ENCODE measurements around the gene ESR2. TPM values are rescaled to one million over a fixed set of nuclear protein-coding genes. Genes with fewer than 3 reads are reported as not detected.
A peak's percentile ranks its signal among the peaks of the same experiment; 100 is the strongest.

Gene ESR2
- total RNA-seq, 1 donor from 2014 or later, result not detected

DNA sequence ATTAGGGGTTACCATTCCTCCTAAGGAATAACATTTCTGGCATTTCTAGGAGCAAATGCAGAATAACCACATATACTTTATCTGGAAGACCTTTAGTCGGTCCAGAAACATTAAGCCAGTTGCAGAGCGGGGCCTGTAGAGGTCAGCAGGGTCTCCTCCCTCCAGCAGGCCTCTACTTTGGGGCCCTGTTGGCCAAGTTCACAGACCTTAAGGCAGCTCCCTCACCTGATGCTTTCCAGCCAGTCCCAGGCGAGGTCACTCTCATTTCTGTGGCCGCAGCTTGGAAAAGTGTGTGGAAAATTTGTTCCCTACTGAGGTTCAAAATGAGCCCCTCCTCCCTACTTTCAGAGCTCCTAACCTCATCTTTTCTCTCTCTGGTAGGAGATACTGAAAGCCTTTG is 74.1 kb downstream of the ESR2 start:
- no peaks in the 10 kb centered on the region for H3K9me3 Mint-ChIP-seq (ENCODE audit: unreplicated experiment)
- TF ChIP-seq, protein P1, sequence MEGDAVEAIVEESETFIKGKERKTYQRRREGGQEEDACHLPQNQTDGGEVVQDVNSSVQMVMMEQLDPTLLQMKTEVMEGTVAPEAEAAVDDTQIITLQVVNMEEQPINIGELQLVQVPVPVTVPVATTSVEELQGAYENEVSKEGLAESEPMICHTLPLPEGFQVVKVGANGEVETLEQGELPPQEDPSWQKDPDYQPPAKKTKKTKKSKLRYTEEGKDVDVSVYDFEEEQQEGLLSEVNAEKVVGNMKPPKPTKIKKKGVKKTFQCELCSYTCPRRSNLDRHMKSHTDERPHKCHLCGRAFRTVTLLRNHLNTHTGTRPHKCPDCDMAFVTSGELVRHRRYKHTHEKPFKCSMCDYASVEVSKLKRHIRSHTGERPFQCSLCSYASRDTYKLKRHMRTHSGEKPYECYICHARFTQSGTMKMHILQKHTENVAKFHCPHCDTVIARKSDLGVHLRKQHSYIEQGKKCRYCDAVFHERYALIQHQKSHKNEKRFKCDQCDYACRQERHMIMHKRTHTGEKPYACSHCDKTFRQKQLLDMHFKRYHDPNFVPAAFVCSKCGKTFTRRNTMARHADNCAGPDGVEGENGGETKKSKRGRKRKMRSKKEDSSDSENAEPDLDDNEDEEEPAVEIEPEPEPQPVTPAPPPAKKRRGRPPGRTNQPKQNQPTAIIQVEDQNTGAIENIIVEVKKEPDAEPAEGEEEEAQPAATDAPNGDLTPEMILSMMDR (IDR thresholded peaks at IDR 0.05; ENCODE audit: unreplicated experiment), result no peak
- H3K27me3 Mint-ChIP-seq (ENCODE audit: unreplicated experiment), result no peaks in the 10 kb centered on the region
- H3K27ac Mint-ChIP-seq (ENCODE audit: unreplicated experiment), result no peak overlapping the region
- H3K4me1 Mint-ChIP-seq (ENCODE audit: unreplicated experiment), result no peaks in the 10 kb centered on the region
- no peak for DNase-seq (ENCODE audit: low spot score)
- no peak overlapping the region for H3K4me3 Mint-ChIP-seq (ENCODE audit: unreplicated experiment)
- H3K36me3 Mint-ChIP-seq (ENCODE audit: low read depth, unreplicated experiment), result peaks cover 17% of the 10 kb centered on the region

DNA sequence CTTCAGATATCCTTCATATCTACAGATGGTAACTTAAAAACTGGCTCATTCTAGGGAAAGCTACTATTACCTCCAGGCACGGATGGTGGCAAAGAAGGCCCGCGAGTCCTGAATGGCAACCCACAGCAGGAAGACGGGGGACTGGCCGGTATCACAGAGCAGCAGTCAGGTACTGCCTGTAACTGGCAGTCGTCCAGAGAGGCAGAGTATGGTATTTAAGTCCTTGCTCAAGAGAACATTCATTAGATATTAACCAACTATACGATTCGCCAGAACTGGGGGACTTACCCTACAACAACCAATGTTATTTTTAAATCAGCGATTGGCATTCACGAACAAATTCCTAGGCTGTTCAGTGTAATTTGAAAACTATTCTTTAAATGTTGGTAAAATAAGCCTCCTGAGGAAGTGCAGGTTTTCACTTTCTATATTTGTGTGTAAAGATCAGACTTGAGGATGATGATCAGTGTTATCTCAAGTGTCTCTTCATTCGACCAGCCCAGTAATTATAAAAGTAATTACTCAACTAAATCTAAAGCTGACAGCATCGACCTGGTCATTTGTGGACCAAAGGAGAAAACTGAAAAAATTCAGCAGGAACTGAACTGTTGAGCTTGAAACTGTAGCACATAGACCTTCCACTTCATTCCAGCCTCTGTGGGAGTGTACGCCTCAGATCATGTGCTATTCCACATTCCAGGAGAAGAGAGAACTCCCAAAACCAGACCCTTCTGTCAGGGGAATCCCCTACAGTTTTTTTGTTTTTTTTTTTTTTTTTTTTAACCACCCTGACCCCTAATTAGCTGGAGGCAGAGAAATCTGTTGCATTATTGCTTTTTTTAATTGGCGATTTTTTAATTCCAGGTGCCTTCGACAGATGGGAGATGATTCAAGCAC is 75.6 kb downstream of the ESR2 start:
- Mint-ChIP-seq H3K36me3 (ENCODE audit: low read depth, unreplicated experiment) (peaks cover 13% of the 10 kb centered on the region), H3K4me3 (ENCODE audit: unreplicated experiment) (no peak overlapping the region), H3K27ac (ENCODE audit: unreplicated experiment) (no peak overlapping the region), H3K9me3 (ENCODE audit: unreplicated experiment) (no peaks in the 10 kb centered on the region), H3K4me1 (ENCODE audit: unreplicated experiment) (no peaks in the 10 kb centered on the region), H3K27me3 (ENCODE audit: unreplicated experiment) (no peaks in the 10 kb centered on the region)
- TF ChIP-seq, protein P1 (IDR thresholded peaks at IDR 0.05; ENCODE audit: unreplicated experiment), result no peak
- DNase-seq (ENCODE audit: low spot score), result no peak

DNA sequence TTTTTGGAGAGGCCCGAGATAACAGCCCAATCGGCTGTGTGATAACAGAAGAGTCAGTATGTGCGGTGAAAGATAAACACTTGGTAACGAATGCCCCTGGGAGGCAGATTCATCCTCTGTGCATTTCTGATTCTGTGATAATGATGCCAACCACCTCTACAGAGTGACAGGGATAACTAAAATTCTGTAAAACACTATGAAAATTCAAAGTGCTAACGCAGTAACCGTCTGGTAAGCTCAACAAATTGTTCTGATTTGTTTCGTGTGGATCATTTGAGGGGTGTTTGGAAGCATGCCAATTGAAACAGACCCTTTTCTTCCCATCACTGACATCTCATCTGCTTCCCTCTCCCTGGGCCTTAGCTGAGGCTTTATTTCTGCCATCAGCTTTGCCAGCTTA is 76.3 kb downstream of the ESR2 start:
- Mint-ChIP-seq H3K36me3 (ENCODE audit: low read depth, unreplicated experiment) (peaks cover 13% of the 10 kb centered on the region), H3K9me3 (ENCODE audit: unreplicated experiment) (no peaks in the 10 kb centered on the region), H3K4me1 (ENCODE audit: unreplicated experiment) (no peaks in the 10 kb centered on the region), H3K27ac (ENCODE audit: unreplicated experiment) (no peak overlapping the region), H3K4me3 (ENCODE audit: unreplicated experiment) (no peak overlapping the region), H3K27me3 (ENCODE audit: unreplicated experiment) (no peaks in the 10 kb centered on the region)
- no peak for DNase-seq (ENCODE audit: low spot score)
- TF ChIP-seq, protein P1 (IDR thresholded peaks at IDR 0.05; ENCODE audit: unreplicated experiment), result no peak

DNA sequence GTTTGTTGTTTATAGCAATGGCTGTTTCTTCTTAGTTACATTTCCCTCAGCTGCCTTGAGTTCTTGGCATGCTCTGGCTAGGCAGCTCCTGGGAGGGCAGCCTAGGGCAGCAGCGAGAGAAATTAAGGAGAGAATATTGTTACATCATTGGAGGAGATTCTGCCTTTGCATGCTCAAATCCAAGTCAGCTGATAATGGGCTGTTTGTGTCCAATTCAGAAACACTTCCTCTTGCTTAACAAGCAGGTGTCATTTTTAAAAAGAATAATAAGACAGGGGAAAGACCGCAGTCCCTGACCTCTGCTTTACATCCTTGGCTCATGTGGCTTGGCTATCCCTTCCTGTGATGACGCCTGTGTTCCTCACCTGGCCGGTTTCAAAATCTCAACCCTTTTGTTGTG is 76.9 kb downstream of the ESR2 start:
- Mint-ChIP-seq H3K36me3 (ENCODE audit: low read depth, unreplicated experiment) (peaks cover 13% of the 10 kb centered on the region), H3K27ac (ENCODE audit: unreplicated experiment) (no peak overlapping the region), H3K4me1 (ENCODE audit: unreplicated experiment) (no peaks in the 10 kb centered on the region), H3K27me3 (ENCODE audit: unreplicated experiment) (no peaks in the 10 kb centered on the region), H3K4me3 (ENCODE audit: unreplicated experiment) (peak overlapping the region; percentile 38), H3K9me3 (ENCODE audit: unreplicated experiment) (no peaks in the 10 kb centered on the region)
- no peak for DNase-seq (ENCODE audit: low spot score)
- TF ChIP-seq, protein P1 (IDR thresholded peaks at IDR 0.05; ENCODE audit: unreplicated experiment), result no peak

DNA sequence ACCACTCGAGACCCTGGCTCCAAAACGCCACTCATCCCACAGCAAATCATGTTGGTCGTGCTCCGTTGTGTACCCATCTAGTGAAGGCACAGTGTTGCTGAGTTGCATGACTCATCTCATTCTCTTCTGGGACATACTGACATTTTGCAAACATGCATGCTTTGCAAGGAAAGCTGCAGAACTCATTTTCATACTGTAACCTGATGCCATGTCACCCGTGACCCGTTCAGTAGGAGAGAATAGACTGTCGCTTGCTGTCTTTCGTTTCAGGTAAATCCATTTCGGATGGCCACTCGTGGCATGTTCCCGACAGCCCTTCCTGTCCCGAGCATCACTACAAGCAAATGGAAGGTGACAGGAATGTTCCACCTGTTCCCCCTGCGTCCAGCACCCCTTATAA is 78.2 kb downstream of the ESR2 start:
- Mint-ChIP-seq H3K4me3 (ENCODE audit: unreplicated experiment) (no peak overlapping the region), H3K36me3 (ENCODE audit: low read depth, unreplicated experiment) (peaks cover 13% of the 10 kb centered on the region), H3K9me3 (ENCODE audit: unreplicated experiment) (no peaks in the 10 kb centered on the region), H3K4me1 (ENCODE audit: unreplicated experiment) (no peaks in the 10 kb centered on the region), H3K27ac (ENCODE audit: unreplicated experiment) (no peak overlapping the region), H3K27me3 (ENCODE audit: unreplicated experiment) (no peaks in the 10 kb centered on the region)
- no peak for DNase-seq (ENCODE audit: low spot score)
- TF ChIP-seq, protein P1 (IDR thresholded peaks at IDR 0.05; ENCODE audit: unreplicated experiment), result no peak
